Measurements from ENCODE around the gene SLIT3. TPM values are rescaled to one million over a fixed set of nuclear protein-coding genes. Genes with fewer than 3 reads are reported as not detected.

Gene SLIT3
- total RNA-seq, 1 experiment from 2014 or later = 0.44 TPM

DNA sequence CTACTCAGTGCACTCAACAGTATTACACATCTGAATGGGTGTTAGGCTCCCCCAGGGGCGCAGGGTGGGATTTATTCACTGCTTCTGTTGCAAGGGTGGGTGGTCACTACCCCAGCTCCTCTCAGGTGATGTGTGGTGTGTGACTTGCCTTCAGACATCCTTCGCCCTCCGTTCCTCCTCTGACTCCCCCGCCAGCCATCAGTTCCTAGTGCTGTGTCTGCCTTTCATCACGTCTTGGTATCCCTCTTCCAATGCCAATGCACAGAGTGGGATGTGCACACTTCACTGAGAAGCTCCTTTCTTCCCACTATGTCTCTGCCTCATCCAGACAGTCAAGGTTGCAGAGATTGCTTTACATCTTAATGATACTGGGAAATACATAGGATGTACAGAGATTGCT lies 79.4 kb downstream of the SLIT3 start:
- no peak overlapping the region for H2AFZ ChIP-seq (ENCODE audit: low read length)
- no peak overlapping the region for H3K27ac ChIP-seq (ENCODE audit: low read length)
- no peaks in the 10 kb centered on the region for H3F3A ChIP-seq (ENCODE audit: low read length, unreplicated experiment)
- no peaks in the 10 kb centered on the region for H4K20me1 ChIP-seq (ENCODE audit: low read length)
- H3K36me3 ChIP-seq (ENCODE audit: low read depth, low read length) = no peaks in the 10 kb centered on the region
- H3K79me2 ChIP-seq (ENCODE audit: low read length) = no peaks in the 10 kb centered on the region
- H3K9ac ChIP-seq (ENCODE audit: low read length) = no peak overlapping the region
- DNase-seq = no peak
- intact Hi-C loops (cut with micrococcal nuclease) = no loop called here
- CTCF ChIA-PET = no interaction called here
- no peaks in the 10 kb centered on the region for H3K9me3 ChIP-seq (ENCODE audit: low read length)
- H3K9me2 ChIP-seq (replicated peaks; ENCODE audit: low read length) = no peaks in the 10 kb centered on the region
- no peak for ATAC-seq
- BruUV-seq (replicated peaks) = no TSS peak
- TF ChIP-seq, protein P1, sequence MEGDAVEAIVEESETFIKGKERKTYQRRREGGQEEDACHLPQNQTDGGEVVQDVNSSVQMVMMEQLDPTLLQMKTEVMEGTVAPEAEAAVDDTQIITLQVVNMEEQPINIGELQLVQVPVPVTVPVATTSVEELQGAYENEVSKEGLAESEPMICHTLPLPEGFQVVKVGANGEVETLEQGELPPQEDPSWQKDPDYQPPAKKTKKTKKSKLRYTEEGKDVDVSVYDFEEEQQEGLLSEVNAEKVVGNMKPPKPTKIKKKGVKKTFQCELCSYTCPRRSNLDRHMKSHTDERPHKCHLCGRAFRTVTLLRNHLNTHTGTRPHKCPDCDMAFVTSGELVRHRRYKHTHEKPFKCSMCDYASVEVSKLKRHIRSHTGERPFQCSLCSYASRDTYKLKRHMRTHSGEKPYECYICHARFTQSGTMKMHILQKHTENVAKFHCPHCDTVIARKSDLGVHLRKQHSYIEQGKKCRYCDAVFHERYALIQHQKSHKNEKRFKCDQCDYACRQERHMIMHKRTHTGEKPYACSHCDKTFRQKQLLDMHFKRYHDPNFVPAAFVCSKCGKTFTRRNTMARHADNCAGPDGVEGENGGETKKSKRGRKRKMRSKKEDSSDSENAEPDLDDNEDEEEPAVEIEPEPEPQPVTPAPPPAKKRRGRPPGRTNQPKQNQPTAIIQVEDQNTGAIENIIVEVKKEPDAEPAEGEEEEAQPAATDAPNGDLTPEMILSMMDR (conservative IDR thresholded peaks at IDR 0.05; ENCODE audit: low read depth, low read length) = no peak
- TF ChIP-seq EZH2 (IDR thresholded peaks at IDR 0.05; ENCODE audit: low read length, unreplicated experiment) (no peak), EZH2phosphoT487 (IDR thresholded peaks at IDR 0.05; ENCODE audit: borderline replicate concordance, low read length) (no peak)
- peaks cover 22% of the 10 kb centered on the region for H3K27me3 ChIP-seq (ENCODE audit: low read length)
- POLR2A ChIA-PET (ENCODE audit: unreplicated experiment) = no interaction called here
- peaks cover 9% of the 10 kb centered on the region for H3K4me1 ChIP-seq (ENCODE audit: insufficient read depth, low read length)
- H3K4me3 ChIP-seq (ENCODE audit: low read length) = no peak overlapping the region
- H3K4me2 ChIP-seq (ENCODE audit: low read length) = no peak overlapping the region

DNA sequence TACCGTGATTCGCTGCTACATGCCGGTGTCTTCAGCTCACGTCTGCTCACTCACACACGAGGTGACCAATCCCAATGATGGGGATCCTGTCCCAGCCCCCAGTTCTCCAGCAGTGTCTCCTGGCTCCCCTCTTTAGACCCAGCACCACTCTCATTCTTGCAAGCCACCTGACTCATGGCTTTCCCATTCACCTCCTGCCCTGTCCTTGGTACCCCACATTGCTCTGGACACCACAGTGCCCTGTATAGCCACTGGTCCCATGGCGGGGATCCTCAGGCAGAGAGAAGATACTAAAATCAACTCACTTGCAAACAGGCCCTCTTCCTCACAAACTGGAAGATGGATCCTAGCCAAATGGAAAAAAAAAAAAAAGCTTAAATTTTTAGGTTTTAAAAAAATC lies 81.0 kb downstream of the SLIT3 start:
- POLR2A ChIA-PET (ENCODE audit: unreplicated experiment) = interaction anchor here (0.7 kb wide), 1 partner anchor 170 kb away, joined by 4 read pairs; no protein-coding TSS in a partner anchor
- TF ChIP-seq EZH2phosphoT487 (IDR thresholded peaks at IDR 0.05; ENCODE audit: borderline replicate concordance, low read length) (no peak), EZH2 (IDR thresholded peaks at IDR 0.05; ENCODE audit: low read length, unreplicated experiment) (no peak)
- TF ChIP-seq, protein P1 (conservative IDR thresholded peaks at IDR 0.05; ENCODE audit: low read depth, low read length) = no peak
- no peak for DNase-seq

DNA sequence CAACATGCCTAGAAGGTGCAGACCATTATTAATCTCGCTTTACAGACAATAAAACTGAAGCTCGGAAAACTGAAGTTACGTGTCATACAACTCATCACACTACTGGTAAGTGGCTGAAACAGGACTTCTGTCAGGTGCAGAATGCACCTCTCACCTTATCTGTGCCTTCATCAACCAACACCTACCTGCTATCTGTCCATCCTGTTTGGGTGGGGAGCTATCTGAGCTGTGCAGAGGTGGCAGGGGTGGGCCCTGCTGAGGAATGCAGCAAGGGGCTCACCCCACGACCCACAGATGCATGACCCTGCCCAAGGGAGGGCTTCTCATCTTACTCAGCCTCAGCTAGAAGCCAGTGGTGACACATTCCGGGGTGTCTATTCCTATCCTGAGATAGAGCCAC lies 81.6 kb downstream of the SLIT3 start:
- Histone ChIP-seq H3K79me2 (ENCODE audit: low read length) (no peaks in the 10 kb centered on the region), H4K20me1 (ENCODE audit: low read length) (no peaks in the 10 kb centered on the region), H3K36me3 (ENCODE audit: low read depth, low read length) (no peaks in the 10 kb centered on the region), H3K4me3 (ENCODE audit: low read length) (no peak overlapping the region), H3K9ac (ENCODE audit: low read length) (no peak overlapping the region), H3K27ac (ENCODE audit: low read length) (no peak overlapping the region), H3K27me3 (ENCODE audit: low read length) (peaks cover 27% of the 10 kb centered on the region), H3F3A (ENCODE audit: low read length, unreplicated experiment) (no peaks in the 10 kb centered on the region), H3K9me2 (replicated peaks; ENCODE audit: low read length) (no peaks in the 10 kb centered on the region), H3K4me1 (ENCODE audit: insufficient read depth, low read length) (peaks cover 9% of the 10 kb centered on the region), H3K9me3 (ENCODE audit: low read length) (no peaks in the 10 kb centered on the region), H2AFZ (ENCODE audit: low read length) (no peak overlapping the region), H3K4me2 (ENCODE audit: low read length) (peak overlapping the region; percentile 19; the same call in 1 of the 2 replicates)
- no TSS peak for BruUV-seq (replicated peaks)
- DNase-seq = no peak
- ATAC-seq = no peak
- intact Hi-C loops (cut with micrococcal nuclease) = no loop called here
- ChIA-PET POLR2A (ENCODE audit: unreplicated experiment) (no interaction called here), CTCF (no interaction called here)
- TF ChIP-seq EZH2phosphoT487 (IDR thresholded peaks at IDR 0.05; ENCODE audit: borderline replicate concordance, low read length) (no peak), EZH2 (IDR thresholded peaks at IDR 0.05; ENCODE audit: low read length, unreplicated experiment) (no peak)
- TF ChIP-seq, protein P1 (conservative IDR thresholded peaks at IDR 0.05; ENCODE audit: low read depth, low read length) = no peak

More for the DNA sequence above, 81.0 kb downstream of the SLIT3 start:
- intact Hi-C loops (cut with micrococcal nuclease) = no loop called here
- CTCF ChIA-PET = no interaction called here
- no peak for ATAC-seq
- Histone ChIP-seq H3K79me2 (ENCODE audit: low read length) (no peaks in the 10 kb centered on the region), H3K9me3 (ENCODE audit: low read length) (no peaks in the 10 kb centered on the region), H3K9ac (ENCODE audit: low read length) (no peak overlapping the region), H3K4me3 (ENCODE audit: low read length) (no peak overlapping the region), H3K4me2 (ENCODE audit: low read length) (no peak overlapping the region), H4K20me1 (ENCODE audit: low read length) (no peaks in the 10 kb centered on the region), H2AFZ (ENCODE audit: low read length) (no peak overlapping the region), H3K9me2 (replicated peaks; ENCODE audit: low read length) (no peaks in the 10 kb centered on the region), H3K36me3 (ENCODE audit: low read depth, low read length) (no peaks in the 10 kb centered on the region), H3F3A (ENCODE audit: low read length, unreplicated experiment) (no peaks in the 10 kb centered on the region), H3K4me1 (ENCODE audit: insufficient read depth, low read length) (peaks cover 9% of the 10 kb centered on the region), H3K27ac (ENCODE audit: low read length) (no peak overlapping the region), H3K27me3 (ENCODE audit: low read length) (peaks cover 27% of the 10 kb centered on the region)
- BruUV-seq (replicated peaks) = no TSS peak

Data from PC-3 (cell line).